ENCODE measurements around the gene RALGAPB. TPM values are rescaled to one million over a fixed set of nuclear protein-coding genes. Genes with fewer than 3 reads are reported as not detected.
"Not testable (repeated sequence)": the region's sequence is repeated elsewhere in the genome, so short reads cannot be mapped to it uniquely, and the experiment has no call there.

The RALGAPB gene
- polyA plus RNA-seq, 1 donor (not counting 4 experiments of a cell fraction or from before 2014, with no cell fraction given) = 23.8 TPM

DNA sequence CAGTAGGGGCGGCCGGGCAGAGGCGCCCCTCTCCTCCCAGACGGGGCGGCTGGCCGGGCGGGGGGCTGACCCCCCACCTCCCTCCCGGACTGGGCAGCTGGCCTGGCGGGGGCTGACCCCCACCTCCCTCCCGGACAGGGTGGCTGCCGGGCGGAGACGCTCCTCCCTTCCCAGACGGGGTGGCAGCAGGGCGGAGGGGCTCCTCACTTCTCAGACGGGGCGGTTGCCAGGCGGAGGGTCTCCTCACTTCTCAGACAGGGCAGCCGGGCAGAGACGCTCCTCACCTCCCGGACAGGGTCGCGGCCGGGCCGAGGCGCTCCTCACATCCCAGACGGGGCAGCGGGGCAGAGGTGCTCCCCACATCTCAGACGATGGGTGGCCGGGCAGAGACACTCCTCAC, 11.1 kb upstream of the RALGAPB start:
- DNase-seq (ENCODE audit: low read depth, low spot score); FAIRE-seq; dilution Hi-C loops (cut with MboI; ENCODE audit: extremely low pct_ligation_motif_present, low sequenced_read_pairs); H3K79me2 ChIP-seq (ENCODE audit: control insufficient read depth, insufficient read depth, low read length); H3K9me1 ChIP-seq (ENCODE audit: control insufficient read depth, extremely low read depth, insufficient read depth, low read length); H4K20me1 ChIP-seq (ENCODE audit: control insufficient read depth, extremely low read depth, insufficient read depth, low read length); H3K27me3 ChIP-seq (ENCODE audit: control insufficient read depth, extremely low read depth, insufficient read depth, low read length); H3K36me3 ChIP-seq (ENCODE audit: control insufficient read depth in 2 of 2, extremely low read depth in 1 of 2, insufficient read depth in 2 of 2, low read length in 2 of 2); H2AFZ ChIP-seq (ENCODE audit: control insufficient read depth, low read length); H3K4me3 ChIP-seq (ENCODE audit: control insufficient read depth in 2 of 3, extremely low read depth in 1 of 3, insufficient read depth in 2 of 3, low read depth in 1 of 3, low read length in 3 of 3); H3K4me1 ChIP-seq (ENCODE audit: control insufficient read depth, extremely low read depth, insufficient read depth, low read length); H3K4me2 ChIP-seq (ENCODE audit: control insufficient read depth, extremely low read depth, insufficient read depth, low read depth, low read length); H3K9ac ChIP-seq (ENCODE audit: control insufficient read depth, extremely low read depth, insufficient read depth, low read length); H3K9me3 ChIP-seq (ENCODE audit: control insufficient read depth, low read depth, low read length); H3K27ac ChIP-seq (ENCODE audit: control insufficient read depth, insufficient read depth, low read length): not testable (repeated sequence)

DNA sequence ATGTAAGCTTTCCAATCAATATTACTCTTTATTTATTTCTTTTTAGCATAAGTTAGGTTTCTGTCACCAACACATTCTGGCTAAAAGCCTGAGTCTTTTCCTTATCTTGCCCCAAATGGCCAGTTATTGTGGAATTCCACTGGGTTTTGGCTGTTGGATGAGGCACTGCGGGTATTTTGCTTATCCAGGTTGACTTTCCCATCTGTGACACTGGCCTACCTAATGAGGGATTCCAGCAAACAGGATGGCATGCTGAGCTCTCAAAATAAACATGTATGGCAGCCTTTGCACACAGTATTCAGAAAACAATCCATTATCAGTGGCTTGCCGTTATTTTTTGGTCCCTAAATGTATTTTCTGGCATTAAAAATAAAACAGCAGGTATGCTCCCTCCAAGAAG, 6.5 kb upstream of the RALGAPB start:
- DNase-seq (ENCODE audit: low read depth, low spot score) (no peak), FAIRE-seq (no peak)
- no peaks in the 10 kb centered on the region for H3K4me1 ChIP-seq (ENCODE audit: control insufficient read depth, extremely low read depth, insufficient read depth, low read length)
- TF ChIP-seq EZH2 (IDR thresholded peaks at IDR 0.05; ENCODE audit: low read length) = no peak
- TF ChIP-seq, protein P1, sequence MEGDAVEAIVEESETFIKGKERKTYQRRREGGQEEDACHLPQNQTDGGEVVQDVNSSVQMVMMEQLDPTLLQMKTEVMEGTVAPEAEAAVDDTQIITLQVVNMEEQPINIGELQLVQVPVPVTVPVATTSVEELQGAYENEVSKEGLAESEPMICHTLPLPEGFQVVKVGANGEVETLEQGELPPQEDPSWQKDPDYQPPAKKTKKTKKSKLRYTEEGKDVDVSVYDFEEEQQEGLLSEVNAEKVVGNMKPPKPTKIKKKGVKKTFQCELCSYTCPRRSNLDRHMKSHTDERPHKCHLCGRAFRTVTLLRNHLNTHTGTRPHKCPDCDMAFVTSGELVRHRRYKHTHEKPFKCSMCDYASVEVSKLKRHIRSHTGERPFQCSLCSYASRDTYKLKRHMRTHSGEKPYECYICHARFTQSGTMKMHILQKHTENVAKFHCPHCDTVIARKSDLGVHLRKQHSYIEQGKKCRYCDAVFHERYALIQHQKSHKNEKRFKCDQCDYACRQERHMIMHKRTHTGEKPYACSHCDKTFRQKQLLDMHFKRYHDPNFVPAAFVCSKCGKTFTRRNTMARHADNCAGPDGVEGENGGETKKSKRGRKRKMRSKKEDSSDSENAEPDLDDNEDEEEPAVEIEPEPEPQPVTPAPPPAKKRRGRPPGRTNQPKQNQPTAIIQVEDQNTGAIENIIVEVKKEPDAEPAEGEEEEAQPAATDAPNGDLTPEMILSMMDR (optimal IDR thresholded peaks at IDR 0.05 in 1 of 3, IDR thresholded peaks at IDR 0.05 in 1 of 3, conservative IDR thresholded peaks at IDR 0.05 in 1 of 3; ENCODE audit: extremely low read depth in 1 of 3, insufficient read depth in 2 of 3, low read length in 3 of 3) = no peak
- H3K4me2 ChIP-seq (ENCODE audit: control insufficient read depth, extremely low read depth, insufficient read depth, low read depth, low read length) = no peak overlapping the region
- H3K27ac ChIP-seq (ENCODE audit: control insufficient read depth, insufficient read depth, low read length) = no peak overlapping the region
- no peaks in the 10 kb centered on the region for H3K27me3 ChIP-seq (ENCODE audit: control insufficient read depth, extremely low read depth, insufficient read depth, low read length)
- H3K79me2 ChIP-seq (ENCODE audit: control insufficient read depth, insufficient read depth, low read length) = no peaks in the 10 kb centered on the region
- H3K36me3 ChIP-seq (ENCODE audit: control insufficient read depth in 2 of 2, extremely low read depth in 1 of 2, insufficient read depth in 2 of 2, low read length in 2 of 2) = no peaks in the 10 kb centered on the region
- no peaks in the 10 kb centered on the region for H3K9me3 ChIP-seq (ENCODE audit: control insufficient read depth, low read depth, low read length)
- no peaks in the 10 kb centered on the region for H3K9me1 ChIP-seq (ENCODE audit: control insufficient read depth, extremely low read depth, insufficient read depth, low read length)
- no peak overlapping the region for H3K4me3 ChIP-seq (ENCODE audit: control insufficient read depth in 2 of 3, extremely low read depth in 1 of 3, insufficient read depth in 2 of 3, low read depth in 1 of 3, low read length in 3 of 3)
- dilution Hi-C loops (cut with MboI; ENCODE audit: extremely low pct_ligation_motif_present, low sequenced_read_pairs) = no loop called here
- no peak overlapping the region for H2AFZ ChIP-seq (ENCODE audit: control insufficient read depth, low read length)
- no peak overlapping the region for H3K9ac ChIP-seq (ENCODE audit: control insufficient read depth, extremely low read depth, insufficient read depth, low read length)
- no peaks in the 10 kb centered on the region for H4K20me1 ChIP-seq (ENCODE audit: control insufficient read depth, extremely low read depth, insufficient read depth, low read length)

DNA sequence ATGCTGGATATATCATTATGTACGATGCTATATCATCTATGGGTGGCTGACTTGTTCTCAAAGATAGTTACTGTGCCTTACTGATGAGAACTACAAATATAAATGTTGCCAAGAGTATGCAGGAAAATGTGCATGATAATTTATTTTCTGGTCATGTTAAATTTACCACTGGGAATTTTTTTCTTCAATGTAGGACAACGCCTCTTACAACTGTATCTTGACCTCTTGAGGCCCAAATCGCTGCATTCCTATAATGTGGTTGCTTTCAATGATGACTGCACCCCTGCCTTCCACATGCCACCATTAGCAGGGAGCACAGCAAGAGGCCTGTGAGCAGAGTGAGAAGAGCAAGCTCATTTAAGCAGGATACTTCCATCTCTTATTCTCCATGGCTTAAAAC, 5.7 kb upstream of the RALGAPB start:
- no peaks in the 10 kb centered on the region for H4K20me1 ChIP-seq (ENCODE audit: control insufficient read depth, extremely low read depth, insufficient read depth, low read length)
- dilution Hi-C loops (cut with MboI; ENCODE audit: extremely low pct_ligation_motif_present, low sequenced_read_pairs) = no loop called here
- no peak overlapping the region for H3K4me2 ChIP-seq (ENCODE audit: control insufficient read depth, extremely low read depth, insufficient read depth, low read depth, low read length)
- H2AFZ ChIP-seq (ENCODE audit: control insufficient read depth, low read length) = no peak overlapping the region
- H3K9me1 ChIP-seq (ENCODE audit: control insufficient read depth, extremely low read depth, insufficient read depth, low read length) = no peaks in the 10 kb centered on the region
- no peak overlapping the region for H3K9ac ChIP-seq (ENCODE audit: control insufficient read depth, extremely low read depth, insufficient read depth, low read length)
- H3K27me3 ChIP-seq (ENCODE audit: control insufficient read depth, extremely low read depth, insufficient read depth, low read length) = no peaks in the 10 kb centered on the region
- TF ChIP-seq, protein P1 (optimal IDR thresholded peaks at IDR 0.05 in 1 of 3, IDR thresholded peaks at IDR 0.05 in 1 of 3, conservative IDR thresholded peaks at IDR 0.05 in 1 of 3; ENCODE audit: extremely low read depth in 1 of 3, insufficient read depth in 2 of 3, low read length in 3 of 3) = no peak
- no peak for TF ChIP-seq EZH2 (IDR thresholded peaks at IDR 0.05; ENCODE audit: low read length)
- H3K4me3 ChIP-seq (ENCODE audit: control insufficient read depth in 2 of 3, extremely low read depth in 1 of 3, insufficient read depth in 2 of 3, low read depth in 1 of 3, low read length in 3 of 3) = no peak overlapping the region
- DNase-seq (ENCODE audit: low read depth, low spot score) (no peak), FAIRE-seq (no peak)
- no peaks in the 10 kb centered on the region for H3K79me2 ChIP-seq (ENCODE audit: control insufficient read depth, insufficient read depth, low read length)
- H3K9me3 ChIP-seq (ENCODE audit: control insufficient read depth, low read depth, low read length) = no peaks in the 10 kb centered on the region
- H3K27ac ChIP-seq (ENCODE audit: control insufficient read depth, insufficient read depth, low read length) = no peak overlapping the region
- H3K36me3 ChIP-seq (ENCODE audit: control insufficient read depth in 2 of 2, extremely low read depth in 1 of 2, insufficient read depth in 2 of 2, low read length in 2 of 2) = no peaks in the 10 kb centered on the region
- peaks cover 3% of the 10 kb centered on the region for H3K4me1 ChIP-seq (ENCODE audit: control insufficient read depth, extremely low read depth, insufficient read depth, low read length)

Measured in keratinocyte (primary cell).